HG02610 (cell line): Measurements from ENCODE around the gene NR2F2.
A peak's percentile ranks its signal among the peaks of the same experiment; 100 is the strongest.

ENCODE experiments used
- ATAC-seq: cut with Tn5 transposase; IDR thresholded peaks from one replicate; pipeline ENCODE4 v1.9.1; 2021; ENCODE audit warnings: mild to moderate bottlenecking, moderate library complexity; ENCODE audit not compliant: unreplicated experiment

Gene NR2F2

DNA sequence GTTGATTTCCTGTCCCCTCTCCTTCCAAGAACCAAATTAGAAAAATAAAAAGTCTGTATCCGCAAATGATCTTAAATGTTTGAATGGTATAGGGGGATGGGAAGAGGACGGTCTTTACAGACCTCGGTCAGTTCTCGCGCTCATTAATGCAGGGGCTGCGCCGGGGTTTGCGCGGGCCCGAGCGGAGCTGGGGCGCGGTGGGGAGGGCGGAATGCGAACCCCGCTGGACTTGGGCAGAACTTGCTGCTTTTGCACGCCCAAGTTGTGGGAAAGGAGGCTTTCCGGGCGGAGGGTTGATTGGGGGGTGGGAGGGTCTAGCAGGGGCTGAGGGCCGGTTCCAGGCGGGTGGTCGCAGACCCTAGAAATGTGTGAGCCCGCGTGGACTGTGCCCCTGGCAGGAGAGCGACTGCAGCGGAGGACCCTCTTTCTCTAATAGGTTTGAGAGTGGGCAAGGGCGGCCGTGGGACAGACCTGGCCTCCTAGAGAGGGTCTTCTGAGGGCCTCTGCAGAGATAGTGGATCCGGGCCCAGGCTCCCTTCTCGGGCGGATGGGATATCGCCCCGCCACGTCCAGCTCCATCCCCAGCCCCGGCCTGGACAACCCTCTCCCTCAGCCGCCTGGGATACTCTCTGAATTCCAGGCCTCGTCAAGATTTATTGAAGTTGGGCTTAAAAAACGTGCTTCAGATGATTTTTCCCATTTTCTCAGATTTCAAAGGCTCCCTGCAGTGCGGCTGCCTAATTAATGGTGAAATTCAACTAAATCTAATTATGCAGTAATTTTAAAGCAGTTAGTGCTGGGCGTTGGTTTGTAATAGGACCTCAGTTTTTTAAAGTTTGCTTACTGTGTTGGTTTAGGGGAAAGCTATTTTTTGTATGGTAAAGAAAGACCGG, 11.3 kb downstream of the NR2F2 start:
- no peak for ATAC-seq

DNA sequence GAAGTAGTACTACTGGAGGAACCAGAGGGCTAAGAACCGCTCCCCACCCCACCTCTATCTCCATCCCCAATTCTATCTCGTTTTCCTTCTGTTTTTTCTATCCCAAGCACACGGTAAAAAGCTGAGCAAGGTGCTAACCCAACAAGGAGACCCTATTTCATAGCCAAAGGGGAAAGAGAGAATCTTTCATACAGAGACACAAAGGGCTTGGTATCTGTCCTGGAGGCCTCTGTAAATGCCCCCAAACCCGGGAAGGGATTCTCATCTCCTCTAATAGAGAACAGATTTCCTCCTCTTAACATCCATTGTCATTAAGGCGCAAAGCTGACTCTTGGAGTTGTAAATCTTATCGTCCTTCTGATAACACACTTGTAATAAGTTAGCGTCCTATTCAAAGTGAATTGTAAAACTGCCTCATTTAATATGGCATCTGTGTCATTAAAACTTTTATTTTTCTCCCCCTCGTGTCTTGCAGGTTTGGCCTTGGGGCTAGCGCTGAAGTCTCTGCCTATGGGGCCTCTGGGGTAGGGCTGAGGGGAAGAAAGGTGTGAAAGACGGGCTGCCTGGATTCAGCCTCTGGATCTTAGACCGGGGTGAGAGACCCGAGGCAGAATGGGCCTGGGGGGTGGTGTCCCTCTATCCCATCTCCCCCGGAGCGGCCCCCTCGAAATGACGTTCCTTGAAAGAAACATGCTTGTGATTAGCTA, 12.1 kb downstream of the NR2F2 start:
- ATAC-seq: no peak

DNA sequence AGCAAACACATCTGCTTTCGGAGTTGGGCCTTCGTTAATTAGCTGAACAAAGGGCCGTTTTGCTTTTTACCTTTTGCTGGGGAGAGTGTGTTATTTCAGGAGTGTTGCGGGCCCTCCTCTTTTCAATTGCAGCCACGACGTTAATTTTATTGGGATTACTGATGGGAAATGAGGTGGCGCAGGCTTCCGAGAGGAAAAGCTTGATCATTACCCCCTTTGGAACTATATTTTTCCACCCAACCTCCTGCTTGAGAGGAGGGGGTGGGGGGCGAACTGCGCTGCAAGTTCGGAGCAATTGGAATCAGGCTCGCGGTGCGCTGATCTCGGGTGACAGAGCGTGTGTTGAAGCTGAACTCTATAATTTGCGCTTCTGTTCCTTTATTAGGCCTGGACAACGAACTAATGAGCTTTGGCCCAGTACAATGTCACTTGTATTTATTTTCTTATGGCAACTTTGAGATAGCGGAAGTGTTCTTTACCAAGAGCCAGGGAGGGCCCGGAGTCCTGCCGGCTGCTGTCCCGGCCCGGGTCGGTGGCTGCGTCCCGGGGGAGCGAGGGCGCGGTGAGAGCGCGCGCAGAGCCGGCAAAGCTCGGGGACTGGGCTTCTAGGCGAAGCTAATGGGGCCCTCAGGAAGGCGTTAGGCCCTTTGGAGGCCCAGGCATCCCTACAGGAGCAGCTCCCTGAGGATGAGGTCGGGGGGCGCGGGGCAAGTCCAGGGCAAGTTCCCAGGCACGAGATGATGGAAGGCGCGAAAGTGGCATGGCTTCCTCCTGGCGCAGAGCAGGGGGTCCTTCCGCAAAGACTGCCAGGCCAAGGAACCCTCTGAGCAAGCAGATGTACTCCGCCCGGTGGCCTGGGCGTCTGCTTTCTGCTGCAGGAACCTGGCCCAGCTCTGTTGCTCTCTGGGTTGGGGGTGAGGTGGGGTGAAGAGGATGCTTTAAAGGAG, 12.9 kb downstream of the NR2F2 start:
- ATAC-seq: no peak

DNA sequence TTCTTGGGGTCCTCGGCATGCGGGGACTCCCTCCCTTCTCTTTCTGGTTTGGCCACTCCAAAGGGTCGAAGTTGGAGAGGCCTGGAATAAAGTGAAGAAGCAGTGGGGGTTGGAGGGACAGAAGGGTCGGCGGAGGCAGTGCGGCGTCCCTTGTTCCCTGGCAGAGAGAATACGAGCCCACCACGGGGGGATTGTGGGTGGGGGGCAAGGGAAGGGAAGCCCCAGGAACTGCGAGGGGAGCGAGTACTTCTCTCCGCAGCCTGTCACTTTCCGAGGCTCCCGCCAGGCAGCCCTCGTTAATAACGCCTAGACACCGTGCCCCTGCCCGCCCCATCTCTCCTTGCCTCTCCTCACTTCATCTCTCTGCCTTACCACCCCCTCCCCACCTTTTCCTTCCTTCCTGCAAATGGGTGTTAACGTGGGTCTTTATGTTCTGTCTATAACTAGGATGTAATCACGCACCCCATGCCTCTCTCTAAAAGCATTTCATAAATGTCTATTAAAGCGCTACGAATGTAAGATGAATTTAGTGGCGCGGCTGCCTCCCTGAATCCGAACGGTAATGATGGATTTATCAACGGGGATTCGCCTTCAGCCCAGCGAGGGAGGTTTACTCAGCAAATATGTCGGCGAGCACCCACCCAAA, 13.7 kb downstream of the NR2F2 start:
- ATAC-seq: no peak

DNA sequence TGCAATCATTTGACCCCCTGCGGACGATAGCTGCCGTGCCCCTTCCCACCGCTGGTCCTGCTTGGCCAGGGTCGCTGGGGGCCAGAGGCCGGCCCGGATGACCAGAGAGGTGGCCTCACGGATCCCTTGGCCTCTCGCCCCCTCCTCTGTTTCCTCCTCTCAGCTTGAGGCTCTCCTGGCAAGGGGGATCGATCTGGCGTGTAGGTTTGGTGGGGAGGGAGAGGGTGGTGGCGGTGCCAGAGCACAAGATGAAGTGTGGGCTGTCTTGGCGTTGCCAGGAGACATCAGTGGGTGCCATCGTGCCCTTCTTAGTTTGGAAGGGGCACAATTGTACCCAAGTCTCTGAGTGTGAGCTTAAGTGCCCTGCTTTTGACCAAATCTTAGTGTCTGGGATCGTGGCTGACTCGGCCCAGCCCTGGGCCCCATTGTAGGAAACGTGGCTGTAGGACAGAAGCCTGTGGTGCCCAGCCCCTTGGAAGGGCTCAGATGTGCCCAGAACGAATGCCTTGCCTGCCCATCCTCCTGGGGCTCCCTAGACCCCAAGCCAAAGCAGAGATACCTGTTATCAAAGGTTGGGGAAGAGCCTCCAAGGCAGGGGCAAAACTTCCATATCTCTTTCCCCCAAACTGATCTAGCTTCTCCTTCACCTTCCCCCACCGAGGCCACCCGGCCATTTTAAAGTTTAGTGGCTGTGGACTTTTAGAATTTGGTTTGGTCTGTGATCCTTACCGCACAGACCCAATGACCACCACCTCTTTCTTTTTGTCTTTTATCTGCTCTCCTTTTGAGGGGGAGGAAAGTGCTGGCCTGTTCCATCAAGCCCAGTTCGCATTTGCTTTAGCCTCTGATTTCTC, 14.4 kb downstream of the NR2F2 start:
- ATAC-seq: no peak

DNA sequence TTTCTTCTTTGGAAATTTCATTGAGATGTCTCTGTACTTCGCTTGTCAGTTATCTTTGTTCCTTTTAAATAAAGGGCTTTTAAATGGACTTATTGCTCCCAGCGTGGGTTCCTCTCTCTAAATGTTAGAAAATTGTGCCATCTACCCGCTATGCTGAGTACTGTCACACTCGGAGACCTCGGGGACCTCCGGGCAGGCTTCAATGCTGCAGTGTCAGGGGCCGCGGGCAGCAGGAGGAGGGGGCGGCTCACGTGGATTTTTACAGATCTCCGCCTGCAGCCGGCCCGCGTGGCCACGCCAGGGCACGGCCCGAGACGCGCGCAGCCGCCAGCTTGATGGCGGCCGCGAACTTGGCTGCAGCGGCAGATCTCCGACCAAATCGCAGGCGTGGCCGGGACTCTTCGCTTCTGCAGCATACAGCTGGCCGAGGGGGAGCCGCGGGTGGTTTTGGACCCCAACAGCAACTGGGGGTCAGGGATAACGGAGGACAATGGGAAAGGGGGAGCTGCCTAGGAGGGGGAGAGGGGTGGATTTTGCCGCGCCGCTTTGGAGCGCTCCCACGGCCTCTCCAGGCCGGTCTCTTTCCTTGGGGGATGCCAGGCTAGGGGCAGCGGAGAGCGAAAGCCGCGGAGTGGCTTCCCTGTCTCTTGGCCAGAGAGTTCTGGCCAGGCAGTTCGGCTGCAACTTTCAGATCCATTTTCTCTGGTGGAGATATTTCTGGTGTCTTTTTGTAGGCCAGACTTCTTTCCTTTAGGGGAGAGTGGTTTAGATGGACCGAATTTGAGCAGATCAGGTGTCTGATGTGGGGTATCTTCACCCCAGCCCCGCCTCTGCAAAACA, 15.3 kb downstream of the NR2F2 start:
- ATAC-seq: peak; percentile 75

DNA sequence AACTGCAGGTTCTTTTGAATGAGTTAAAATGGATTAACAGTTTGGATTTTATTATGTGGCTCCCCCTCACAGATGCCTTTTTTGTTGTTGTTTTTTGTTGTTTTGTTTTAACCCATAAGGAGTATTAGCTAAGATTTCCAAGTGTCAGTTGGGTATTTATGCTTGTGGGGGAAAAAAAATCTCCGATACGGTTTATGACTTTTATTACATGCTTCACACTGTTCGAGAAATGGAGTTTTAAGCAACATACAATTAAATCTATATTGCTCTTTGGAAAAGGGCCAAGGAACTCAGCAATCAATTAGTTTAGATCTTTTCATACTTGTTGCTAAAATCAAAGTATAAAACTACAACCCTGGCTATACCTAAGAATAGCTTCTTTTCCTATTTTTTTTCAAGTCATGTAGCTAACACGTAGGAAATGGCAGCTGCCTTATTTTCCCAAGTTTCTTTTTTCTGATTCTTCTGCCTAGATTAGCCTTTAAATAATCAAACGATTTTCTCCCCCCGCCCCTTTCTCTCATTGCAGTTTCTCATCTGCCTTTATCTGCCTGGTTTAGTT, 16.0 kb downstream of the NR2F2 start:
- no peak for ATAC-seq

DNA sequence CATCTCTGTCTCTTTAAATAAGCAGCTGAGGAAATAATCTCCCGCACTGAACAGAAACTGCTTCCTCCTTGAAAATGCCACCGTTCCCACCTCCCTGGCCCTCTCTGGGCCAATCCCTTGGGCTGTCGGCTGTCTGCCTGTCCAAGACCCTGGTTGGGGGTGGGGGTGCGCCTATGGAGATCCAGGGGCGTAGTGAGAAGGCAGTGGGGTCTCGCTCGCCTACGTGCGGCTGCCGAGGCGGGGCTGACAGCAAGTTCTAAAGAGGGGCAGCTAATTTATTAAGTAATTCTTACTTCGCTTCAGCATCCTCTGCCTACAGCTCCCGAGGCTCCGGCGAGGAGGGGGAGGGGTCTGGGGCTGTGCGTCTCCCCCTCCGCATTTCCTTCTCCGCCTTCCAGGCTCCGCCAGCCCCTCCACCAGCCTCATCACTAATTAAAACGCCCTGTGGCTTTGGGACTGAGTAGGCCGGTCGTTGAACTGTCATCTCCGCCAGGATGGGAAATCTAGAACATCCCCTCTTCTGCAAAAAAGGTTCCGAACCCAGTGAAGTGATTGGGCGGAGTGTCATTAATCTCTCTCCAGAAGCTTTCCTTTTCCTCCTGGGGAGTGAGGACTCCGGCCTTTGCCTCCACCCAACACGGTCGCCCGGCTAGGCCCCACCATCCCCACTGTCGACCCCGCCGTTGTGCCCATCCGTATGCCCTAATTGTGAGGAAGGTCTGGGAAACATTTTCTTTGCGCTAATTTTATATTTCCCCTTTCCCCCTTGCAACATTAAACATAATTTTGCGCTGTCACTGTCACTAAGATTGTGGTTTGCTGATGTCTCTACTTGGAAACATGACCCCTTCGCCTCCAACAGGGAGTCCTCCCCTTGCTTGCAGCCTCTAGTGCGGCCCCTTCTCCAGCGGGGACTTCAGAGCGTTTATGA, 16.9 kb downstream of the NR2F2 start:
- ATAC-seq: no peak

DNA sequence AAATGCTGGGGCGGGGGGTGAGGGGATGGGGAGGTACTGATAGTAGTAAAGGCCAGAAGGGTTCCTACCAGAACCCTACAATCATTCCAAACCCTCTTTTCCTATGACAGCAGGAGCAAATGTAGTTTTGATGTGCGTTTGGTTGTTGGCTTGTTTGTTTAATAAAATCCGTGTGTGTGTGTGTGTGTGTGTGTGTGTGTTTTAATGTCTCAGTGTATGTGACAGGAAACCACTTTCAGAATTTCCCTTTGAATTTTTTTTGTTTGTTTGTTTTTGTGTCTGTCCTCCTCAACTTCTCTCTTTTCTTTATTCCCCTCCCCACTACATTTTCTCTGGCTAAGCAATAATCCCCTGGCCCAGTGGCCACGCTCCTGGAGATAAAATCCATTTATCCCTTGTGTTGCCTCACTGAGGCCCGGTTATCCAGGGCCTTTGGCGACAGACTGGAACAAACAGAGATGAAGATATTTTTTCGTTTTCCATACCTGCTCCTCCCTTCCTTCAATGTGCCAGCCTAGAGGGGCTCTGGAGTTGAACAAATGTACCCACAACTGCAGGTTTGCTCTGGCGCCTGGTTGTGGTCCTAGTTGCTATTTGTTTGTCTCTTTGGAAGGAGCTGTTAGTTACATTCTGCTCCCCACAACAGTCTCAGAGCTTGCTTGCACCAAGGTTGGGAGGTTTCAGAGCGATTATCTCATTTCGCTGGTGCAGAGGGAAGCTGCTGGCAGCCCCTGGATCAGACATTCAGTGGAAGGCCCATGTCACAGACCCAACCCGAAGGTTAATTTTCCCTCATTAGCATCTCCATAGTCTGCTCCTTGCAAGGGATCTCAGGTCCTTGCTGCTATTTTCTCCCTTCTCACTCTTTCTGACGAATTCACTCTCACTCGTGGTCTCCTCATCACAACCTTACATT, 17.9 kb downstream of the NR2F2 start:
- ATAC-seq: no peak

DNA sequence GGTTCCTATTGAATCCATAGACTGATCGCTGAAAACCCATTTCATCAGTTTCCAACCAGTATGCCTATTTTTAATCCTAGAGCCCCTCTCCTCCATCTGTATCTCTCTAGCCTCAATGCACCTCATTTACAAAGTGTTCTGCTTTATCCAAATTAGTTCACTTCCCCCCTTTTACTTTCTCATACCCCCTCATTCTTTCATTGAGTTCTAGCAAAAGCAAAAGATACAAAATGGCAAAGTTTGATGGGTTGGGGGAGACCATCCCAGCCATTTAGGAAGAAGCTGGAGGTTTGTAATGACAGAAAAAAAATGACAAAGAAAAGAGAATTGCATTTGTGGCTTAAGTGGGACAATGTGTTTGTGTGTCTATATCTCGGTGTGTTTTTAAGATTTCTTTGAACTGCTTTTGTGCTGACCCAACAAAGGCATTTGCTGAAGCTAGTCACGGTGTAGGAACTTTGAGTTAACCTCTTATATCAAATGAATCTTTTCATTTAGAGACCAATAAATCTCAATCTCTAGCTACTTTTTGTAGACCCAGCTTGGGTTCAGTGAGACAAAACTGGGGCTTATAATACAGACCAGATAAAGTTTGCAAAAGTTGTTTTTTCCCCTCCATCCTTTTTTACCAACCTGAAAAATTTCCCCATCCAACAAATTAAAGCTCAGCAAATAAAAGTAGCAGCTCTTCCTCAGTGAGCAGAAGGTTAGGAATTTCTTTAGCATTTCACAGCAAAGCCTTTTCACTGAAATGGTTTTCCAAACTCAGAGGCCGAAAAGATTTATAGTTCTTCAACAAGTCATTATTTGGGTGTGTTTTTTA, 18.7 kb downstream of the NR2F2 start:
- ATAC-seq: no peak

DNA sequence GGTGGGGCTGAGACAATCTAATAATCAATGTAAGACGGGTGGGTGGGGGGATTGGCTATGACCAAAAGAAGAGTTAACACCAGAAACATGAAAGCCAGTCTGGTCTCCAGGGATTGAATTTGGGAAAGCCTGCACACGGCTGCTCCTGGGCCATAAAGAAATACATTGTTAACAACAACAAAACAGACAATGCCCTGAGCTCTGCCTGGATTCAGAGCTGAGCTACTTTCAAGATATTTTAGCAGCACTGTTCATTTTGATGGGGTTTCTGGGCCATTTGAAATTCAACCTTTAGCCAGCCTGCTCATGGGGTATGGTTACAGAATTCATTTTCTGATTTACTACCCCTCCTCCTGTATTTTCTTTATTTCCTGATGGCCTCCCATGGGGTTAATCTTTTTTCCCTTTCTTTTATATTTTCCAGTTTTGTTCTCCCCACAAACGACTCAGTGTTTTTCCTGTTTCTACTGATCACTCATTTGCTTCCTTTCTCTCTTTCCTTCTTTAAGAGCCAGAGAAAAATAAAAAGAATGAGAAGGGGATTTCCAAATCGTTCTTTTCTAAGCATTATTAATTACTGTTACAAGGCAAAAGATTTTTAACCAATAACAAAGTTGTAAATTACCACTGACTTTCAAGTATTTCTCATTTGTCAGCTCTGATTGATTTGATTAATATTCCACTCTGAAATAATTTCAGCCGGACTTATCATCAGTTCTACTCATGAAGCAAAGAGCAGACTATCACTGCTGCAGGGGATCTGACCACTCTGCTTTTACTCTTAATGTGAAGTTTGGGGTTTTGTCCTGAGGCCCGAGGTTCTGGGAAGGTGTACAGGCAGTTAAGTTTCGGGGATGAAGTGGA, 19.6 kb downstream of the NR2F2 start:
- ATAC-seq: no peak

DNA sequence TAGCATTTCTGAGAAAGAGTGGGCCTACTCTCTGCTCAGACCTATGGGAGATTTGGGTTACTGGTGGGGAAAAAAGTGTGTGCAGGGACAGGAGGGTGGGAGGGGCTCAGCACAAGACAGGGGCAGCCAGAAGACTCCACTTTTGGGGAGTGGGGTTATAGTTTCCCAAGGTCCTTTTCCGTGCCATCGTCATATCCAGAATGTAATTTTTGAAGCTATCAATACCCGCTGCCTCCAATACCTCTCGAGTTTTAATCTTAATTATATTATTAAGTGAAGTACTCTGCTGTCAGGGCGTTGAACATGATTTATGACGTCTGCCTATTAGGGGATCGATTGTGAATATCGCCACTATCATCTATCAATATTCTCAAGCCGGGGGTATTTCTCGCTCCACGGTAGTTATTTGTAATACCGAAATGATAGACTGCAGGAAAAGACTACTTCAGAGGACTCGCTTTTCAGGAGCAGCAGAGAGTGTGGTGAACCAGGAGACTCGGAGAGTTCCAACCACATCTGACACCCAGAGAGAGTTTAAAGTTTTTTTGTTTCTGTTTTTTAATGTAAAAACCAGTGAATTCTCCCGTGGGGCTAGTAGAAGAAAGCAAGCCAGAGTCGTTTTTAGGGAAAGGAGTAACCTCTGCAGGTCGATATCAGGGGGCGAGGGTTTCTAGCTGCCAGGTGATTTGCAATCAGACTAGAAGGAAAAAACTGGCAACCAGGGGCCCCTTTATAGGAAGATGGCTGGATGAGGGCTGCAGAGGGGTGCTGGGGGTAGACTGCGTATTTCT, 20.6 kb downstream of the NR2F2 start:
- ATAC-seq: no peak

DNA sequence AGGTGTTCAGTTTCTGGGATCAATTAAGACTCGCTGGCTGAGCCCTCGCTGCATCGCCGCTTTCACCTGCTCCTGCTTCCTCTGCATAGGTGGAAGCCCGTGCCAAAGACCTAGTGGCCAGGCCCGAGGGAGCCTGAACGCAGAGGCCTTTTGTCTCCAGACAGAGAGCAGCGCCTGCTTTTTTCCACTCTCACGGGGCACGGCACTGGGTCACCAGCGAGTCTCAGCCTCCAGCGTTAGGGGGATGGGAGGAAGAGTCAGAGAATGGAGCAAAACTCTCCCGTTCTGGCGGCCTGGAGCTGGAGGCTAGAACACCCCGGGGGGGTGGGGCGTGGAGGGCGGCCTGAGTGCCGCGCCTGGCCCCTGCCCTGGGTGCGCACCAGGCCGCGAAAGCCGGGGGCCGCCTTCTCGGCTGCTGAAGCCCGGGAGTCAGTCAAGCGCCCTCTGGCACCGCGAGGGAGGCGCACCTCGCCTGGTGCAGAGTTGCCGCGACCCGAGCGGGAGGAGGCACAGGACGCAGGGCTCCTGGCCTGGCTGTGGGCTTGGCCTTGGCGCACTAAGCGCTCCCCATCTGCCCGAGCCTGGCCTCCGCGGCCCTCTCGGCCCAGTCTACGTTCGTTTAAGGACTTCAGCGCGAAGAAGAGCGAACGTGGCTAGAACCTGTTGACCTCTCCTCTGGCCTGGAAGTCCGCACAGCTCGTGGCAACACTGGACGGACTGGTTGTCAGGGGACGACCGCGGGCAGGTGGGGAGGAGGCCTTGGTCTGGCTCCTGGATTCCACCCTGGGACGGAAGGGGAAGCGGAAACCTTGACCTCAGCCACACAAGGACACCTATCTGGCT, 21.5 kb downstream of the NR2F2 start:
- ATAC-seq: no peak
